ENCODE data around the gene C16orf54.

- TF ChIP-seq CTCF (conservative IDR thresholded peaks at IDR 0.05) (no peak), EZH2 (IDR thresholded peaks at IDR 0.05; ENCODE audit: low read depth) (no peak)
These were observed 30.8 kb downstream of the C16orf54 start for GRCh38 chr16:29714972-29715371.

All from PC-9 (cell line).